ENCODE results near the gene PSMD11.

DNA sequence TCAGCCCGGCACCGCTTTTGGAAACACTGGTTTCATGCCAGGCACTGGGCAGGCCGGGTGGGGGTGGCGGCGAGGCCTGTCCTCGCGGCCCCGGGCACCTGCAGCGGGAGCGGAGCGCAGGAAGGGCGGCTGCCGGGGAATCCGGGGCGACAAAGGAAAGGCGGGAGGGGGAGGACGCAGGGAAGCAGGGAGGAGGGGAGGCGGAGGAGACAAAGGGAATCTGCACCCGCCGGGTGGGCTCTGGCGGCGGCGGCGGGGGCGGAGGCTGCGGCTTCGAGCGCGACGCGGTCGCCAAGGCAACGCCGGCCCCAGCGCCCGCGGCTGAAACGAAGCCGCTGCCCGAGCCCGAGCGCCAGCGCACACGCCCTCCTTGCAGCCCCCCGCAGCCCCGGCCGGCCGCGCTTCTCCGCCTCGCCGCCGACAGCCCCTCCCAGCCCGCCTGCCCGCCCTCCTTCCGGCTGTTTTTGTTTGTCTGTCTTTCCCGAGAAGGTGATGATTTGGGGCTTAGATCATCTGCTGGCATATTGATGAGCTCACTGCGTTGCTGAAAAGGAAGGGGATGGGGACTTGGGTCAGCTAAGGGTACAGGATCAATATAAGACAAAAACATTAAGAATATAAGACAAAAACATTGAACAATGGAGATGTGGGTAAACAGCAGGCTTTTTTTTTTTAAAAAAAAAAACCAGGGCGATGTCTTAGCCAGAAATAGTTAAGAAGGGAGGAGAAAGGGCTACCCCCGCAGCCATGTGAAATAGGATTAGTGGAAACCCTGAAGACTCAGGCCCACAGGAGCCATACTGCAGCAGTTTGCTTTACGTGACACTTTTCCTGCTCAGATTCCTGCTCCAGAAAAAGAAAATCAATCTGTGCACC, 75.2 kb downstream of the PSMD11 start:
- TF ChIP-seq, protein P1, sequence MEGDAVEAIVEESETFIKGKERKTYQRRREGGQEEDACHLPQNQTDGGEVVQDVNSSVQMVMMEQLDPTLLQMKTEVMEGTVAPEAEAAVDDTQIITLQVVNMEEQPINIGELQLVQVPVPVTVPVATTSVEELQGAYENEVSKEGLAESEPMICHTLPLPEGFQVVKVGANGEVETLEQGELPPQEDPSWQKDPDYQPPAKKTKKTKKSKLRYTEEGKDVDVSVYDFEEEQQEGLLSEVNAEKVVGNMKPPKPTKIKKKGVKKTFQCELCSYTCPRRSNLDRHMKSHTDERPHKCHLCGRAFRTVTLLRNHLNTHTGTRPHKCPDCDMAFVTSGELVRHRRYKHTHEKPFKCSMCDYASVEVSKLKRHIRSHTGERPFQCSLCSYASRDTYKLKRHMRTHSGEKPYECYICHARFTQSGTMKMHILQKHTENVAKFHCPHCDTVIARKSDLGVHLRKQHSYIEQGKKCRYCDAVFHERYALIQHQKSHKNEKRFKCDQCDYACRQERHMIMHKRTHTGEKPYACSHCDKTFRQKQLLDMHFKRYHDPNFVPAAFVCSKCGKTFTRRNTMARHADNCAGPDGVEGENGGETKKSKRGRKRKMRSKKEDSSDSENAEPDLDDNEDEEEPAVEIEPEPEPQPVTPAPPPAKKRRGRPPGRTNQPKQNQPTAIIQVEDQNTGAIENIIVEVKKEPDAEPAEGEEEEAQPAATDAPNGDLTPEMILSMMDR (optimal IDR thresholded peaks at IDR 0.05 in 1 of 3, IDR thresholded peaks at IDR 0.05 in 1 of 3, conservative IDR thresholded peaks at IDR 0.05 in 1 of 3; ENCODE audit: extremely low read depth in 1 of 3, insufficient read depth in 2 of 3, low read length in 3 of 3) = no peak
- TF ChIP-seq EZH2 (IDR thresholded peaks at IDR 0.05; ENCODE audit: low read length) = no peak
